Measurements from ENCODE around the gene AEBP2.
"Not testable (repeated sequence)": the region's sequence is repeated elsewhere in the genome, so short reads cannot be mapped to it uniquely, and the experiment has no call there.

Gene AEBP2

DNA sequence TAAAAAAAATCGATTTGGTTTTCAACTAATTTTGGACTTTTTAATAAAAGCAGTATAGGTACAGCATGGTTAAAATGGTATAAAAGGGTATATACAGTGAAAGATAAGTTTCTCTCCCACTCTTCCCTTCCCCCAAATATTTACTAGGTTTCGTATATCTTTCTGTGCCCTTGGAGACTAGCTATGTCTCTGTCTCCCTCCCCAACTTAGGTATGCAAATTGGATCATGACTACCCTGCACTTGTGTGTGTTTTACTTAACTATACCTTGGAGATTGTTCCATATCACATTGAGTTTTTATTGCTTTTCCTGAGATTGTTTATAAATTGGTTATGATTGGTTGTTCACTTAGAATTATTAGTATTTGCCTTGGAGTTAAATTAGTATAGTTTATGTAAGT lies 19.4 kb downstream of the AEBP2 start:
- H3K4me3 ChIP-seq (ENCODE audit: low read length) = no peak overlapping the region
- DNase-seq (ENCODE audit: low read depth) = no peak
- TF ChIP-seq, protein P1, sequence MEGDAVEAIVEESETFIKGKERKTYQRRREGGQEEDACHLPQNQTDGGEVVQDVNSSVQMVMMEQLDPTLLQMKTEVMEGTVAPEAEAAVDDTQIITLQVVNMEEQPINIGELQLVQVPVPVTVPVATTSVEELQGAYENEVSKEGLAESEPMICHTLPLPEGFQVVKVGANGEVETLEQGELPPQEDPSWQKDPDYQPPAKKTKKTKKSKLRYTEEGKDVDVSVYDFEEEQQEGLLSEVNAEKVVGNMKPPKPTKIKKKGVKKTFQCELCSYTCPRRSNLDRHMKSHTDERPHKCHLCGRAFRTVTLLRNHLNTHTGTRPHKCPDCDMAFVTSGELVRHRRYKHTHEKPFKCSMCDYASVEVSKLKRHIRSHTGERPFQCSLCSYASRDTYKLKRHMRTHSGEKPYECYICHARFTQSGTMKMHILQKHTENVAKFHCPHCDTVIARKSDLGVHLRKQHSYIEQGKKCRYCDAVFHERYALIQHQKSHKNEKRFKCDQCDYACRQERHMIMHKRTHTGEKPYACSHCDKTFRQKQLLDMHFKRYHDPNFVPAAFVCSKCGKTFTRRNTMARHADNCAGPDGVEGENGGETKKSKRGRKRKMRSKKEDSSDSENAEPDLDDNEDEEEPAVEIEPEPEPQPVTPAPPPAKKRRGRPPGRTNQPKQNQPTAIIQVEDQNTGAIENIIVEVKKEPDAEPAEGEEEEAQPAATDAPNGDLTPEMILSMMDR (IDR thresholded peaks at IDR 0.05; ENCODE audit: insufficient read depth, low read depth, low read length, missing control alignments) = no peak

DNA sequence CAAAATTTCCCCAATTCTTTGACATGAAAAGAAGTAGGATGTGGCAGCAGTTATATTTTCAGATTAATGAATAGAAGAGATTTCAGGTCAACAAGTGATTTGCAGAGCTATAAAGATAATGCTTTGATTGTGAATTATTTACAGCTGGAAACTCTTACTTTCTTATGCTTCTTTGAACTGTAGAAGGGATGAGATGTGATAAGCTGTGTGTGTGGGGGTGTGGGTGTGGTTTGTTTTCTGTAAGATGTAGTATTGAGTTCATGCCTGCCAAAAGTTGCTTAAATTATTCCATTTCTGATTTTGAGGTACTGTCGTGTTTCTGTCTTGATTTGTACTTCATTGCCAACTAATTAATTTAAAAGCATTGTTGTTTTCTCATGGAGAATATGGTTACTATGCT lies 22.7 kb downstream of the AEBP2 start:
- TF ChIP-seq, protein P1 (IDR thresholded peaks at IDR 0.05; ENCODE audit: insufficient read depth, low read depth, low read length, missing control alignments) = no peak
- DNase-seq (ENCODE audit: low read depth) = no peak
- H3K4me3 ChIP-seq (ENCODE audit: low read length) = no peak overlapping the region

DNA sequence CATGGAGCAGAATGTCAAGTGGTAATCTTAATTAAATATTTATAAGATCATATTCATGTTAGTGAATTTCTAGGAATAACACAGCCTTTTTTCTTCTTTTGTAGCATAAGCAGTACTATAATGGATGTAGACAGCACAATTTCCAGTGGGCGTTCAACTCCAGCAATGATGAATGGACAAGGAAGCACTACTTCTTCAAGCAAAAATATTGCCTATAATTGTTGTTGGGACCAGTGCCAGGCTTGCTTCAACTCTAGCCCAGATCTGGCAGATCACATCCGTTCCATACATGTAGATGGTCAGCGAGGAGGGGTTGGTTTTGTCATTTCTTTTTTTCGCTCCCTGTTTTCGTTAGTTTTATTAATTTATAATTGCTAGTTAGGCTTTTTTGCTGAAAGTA lies 23.1 kb downstream of the AEBP2 start:
- TF ChIP-seq, protein P1 (IDR thresholded peaks at IDR 0.05; ENCODE audit: insufficient read depth, low read depth, low read length, missing control alignments) = no peak
- H3K4me3 ChIP-seq (ENCODE audit: low read length) = no peak overlapping the region
- no peak for DNase-seq (ENCODE audit: low read depth)

DNA sequence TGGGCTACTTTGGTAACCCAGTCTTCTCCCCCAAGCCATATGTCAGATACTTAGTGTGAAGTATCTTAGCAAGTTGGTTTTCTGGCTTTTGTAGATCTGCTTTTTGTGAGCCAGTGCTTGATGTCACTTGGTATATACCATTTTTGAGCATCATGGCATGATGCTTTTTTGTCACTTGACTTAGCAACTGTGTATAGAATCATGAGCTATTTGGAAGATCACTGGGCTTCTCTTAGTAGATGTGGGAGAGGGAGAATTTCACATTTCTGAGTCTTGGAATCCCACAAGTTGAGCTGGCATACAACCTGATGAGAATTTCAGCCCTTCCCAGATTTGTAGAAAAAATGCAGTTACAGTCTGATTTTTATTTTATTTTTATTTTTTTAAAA lies 24.9 kb downstream of the AEBP2 start:
- TF ChIP-seq, protein P1 (IDR thresholded peaks at IDR 0.05; ENCODE audit: insufficient read depth, low read depth, low read length, missing control alignments) = no peak
- H3K4me3 ChIP-seq (ENCODE audit: low read length) = no peak overlapping the region
- no peak for DNase-seq (ENCODE audit: low read depth)

DNA sequence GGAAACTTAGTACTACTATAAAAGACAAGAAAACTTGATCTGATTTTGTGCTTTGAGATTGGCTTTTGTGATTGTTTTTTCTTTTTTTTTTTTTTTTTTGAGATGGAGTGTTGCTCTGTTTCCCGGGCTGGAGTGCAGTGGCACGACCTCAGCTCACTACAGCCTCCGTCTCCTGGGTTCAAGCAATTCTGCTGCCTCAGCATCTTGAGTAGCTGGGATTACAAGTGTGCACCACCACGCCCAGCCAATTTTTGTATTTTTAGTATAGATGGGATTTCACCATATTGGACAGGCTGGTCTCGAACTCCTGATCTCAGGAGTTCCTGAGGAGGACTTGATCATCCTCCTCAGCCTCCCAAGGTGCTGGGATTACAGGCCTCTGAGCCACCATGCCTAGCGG lies 26.4 kb downstream of the AEBP2 start:
- H3K4me3 ChIP-seq (ENCODE audit: low read length) = no peak overlapping the region
- TF ChIP-seq, protein P1 (IDR thresholded peaks at IDR 0.05; ENCODE audit: insufficient read depth, low read depth, low read length, missing control alignments) = no peak
- no peak for DNase-seq (ENCODE audit: low read depth)

DNA sequence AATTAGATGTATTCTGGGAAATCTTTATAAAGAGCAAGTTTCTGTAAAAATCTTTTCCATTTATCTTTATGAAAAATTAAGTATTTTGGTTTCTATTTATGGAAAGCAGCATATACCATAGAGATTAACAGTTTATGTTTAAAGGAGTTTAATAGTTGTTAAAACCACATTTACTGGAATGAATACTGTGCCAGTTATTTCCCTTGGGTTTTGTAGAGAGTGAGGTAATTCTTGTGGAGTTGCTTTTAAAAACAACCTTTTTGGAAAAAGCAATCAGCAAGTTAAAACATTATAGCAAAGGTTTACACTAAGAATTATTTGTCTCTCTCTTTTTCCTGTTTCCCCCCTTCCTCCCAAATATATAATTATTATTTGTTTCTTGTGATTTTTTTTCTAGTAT lies 34.9 kb downstream of the AEBP2 start:
- TF ChIP-seq, protein P1 (IDR thresholded peaks at IDR 0.05; ENCODE audit: insufficient read depth, low read depth, low read length, missing control alignments) = no peak
- H3K4me3 ChIP-seq (ENCODE audit: low read length) = no peak overlapping the region

DNA sequence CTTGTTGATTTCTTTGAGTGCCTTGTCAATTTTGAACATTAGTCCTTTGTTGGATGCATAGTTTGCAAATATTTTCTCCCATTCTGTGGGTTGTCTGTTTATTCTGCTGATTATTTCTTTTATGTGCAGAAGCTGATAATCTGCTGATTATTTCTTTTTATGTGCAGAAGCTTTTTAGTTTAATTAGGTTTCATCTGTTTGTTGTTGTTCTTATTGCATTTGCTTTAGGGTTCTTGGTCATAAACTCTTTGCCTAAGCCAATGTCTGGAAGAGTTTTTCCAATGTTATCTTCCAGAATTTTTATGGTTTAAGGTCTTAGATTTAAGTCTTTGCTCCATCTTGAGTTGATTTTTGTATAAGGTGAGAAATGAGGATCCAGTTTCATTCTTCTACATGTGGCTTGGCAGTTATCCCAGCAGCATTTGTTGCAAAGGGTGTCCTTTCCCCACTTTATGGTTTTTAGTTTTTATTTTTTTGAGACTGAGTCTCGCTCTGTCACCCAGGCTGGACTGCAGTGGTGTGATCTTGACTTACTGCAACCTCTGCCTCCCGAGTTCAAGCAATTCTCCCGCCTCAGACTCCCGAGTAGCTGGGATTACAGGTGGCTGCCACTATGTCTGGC lies 36.7 kb downstream of the AEBP2 start:
- DNase-seq (ENCODE audit: low read depth); H3K4me3 ChIP-seq (ENCODE audit: low read length): not testable (repeated sequence)

More for the DNA sequence above, 34.9 kb downstream of the AEBP2 start:
- DNase-seq (ENCODE audit: low read depth) = no peak
